Measurements from ENCODE around the gene OCEL1.
"Not testable (repeated sequence)": the region's sequence is repeated elsewhere in the genome, so short reads cannot be mapped to it uniquely, and the experiment has no call there.

Gene OCEL1, protein sequence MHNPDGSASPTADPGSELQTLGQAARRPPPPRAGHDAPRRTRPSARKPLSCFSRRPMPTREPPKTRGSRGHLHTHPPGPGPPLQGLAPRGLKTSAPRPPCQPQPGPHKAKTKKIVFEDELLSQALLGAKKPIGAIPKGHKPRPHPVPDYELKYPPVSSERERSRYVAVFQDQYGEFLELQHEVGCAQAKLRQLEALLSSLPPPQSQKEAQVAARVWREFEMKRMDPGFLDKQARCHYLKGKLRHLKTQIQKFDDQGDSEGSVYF

DNA sequence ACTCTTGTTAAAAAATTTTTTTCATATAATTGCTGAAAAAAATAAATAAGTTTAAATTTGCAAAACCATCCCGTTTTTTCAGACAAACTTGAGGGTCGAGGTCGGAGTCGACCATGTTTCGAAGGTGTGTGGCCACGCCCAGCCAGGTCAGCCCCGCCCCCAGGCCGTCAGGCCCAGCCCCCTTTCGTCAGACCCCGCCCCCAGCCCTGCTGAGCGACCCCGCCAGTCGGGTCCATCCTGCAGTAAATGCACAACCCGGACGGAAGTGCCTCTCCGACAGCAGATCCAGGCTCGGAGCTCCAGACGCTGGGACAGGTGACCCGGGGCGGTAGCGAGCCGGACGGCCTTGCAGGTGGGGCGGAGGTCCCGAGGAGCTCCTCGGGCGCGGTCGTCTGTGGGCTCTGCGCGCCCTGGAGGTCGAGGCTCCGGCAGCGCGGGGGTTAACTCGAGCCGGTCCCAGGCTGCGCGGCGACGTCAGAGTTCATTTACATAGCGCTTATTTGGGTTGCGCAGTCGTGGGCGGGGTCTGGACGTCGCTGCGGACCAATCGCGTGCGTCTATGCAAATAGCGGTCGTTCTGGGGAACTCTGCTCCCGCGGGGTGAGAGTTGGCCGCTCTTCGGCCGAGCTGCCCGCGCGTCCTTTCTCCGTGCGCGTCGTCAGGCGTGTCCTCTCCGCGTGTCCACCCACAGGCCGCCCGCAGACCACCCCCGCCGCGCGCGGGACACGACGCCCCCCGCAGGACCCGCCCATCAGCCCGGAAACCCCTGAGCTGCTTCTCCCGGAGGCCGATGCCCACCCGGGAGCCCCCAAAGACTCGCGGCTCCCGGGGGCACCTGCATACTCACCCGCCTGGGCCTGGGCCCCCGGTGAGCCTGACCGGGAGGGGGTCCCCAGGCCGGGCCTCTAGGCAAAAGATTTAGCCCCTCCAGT is at the start of gene OCEL1:
OCEL1 (plus strand) TSS at position 225 of the 932 bp plus-strand sequence; CDS start at position 247, 22 bp downstream.
- peak; percentile 98 for DNase-seq (ENCODE audit: low spot score)

DNA sequence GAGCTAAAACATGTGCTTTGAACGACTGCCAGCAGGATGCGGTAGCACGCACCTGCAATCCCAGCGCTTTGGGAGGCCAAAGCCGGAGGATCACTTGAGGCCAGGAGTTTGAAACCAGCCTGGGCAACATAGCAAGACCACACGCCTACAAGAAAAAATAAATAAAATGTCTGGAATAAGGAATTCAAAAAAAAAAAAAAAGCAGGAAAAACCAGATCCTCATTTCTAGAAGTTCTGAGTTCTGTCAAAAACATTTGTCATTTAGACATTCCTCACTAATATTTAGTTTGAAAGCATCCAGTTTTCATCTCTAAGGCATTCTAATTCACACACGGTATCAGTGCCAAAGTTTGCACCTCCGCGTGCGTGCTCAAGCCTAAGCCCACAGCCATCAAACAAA is 47.7 kb upstream of the OCEL1 start:
- no peak for DNase-seq (ENCODE audit: low spot score)

DNA sequence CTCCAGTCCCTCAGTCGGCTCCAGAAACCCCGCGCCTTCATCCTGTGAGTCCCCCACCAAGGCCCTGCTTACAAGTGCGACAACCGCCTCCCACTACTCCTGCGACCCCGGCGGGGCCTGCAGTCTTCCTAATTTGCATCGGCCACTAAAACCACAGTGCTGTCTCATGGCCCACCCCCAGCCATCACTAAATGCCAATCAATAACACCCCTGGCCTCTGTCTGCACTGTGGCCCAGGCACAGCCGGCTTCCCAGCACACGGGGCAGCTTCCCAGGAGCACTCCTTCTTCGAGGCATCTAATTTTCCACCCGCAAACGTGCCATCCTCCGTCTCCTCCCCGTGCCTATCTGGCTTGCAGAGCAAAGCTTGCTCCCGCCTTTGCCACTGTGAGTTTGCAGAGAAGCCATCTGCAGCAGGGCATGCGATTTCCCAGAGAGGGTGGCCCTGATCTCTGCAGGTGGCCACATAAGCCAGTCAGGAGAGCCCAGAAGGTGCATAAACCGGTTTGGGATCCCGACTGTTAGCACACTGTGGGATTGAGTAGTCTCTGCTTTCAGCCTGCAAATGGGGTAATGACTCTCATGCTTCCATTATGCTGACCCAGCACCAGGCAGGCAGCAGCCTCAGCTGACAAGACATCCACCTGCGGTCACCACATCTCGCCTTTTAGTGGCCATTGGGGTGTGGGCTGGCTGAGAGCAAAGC is 44.9 kb upstream of the OCEL1 start:
- no peak for DNase-seq (ENCODE audit: low spot score)

DNA sequence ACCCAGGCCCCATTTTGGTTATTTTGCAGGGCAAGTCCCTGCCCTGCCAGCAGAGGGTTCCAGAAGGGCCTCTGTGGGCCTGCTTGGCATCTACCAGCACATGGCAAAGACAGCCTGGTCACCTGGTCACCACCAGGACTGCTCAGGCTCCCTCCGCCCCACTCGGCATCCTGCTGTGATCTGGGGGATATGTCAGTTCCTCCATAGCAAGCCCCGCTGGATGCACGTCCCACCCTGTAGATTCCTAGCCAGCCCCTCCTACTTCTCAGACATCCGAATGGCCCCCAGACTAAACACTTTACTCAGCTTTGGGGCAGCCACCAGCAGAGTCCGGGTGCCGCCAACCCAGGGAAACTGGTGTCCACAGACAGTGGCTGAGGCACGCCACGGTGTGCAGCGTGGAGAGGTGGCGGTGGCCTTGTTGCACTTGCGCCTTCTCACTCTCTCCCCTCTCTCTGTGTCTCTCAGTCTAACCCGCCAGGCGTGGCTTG is 42.7 kb upstream of the OCEL1 start:
- no peak for DNase-seq (ENCODE audit: low spot score)

DNA sequence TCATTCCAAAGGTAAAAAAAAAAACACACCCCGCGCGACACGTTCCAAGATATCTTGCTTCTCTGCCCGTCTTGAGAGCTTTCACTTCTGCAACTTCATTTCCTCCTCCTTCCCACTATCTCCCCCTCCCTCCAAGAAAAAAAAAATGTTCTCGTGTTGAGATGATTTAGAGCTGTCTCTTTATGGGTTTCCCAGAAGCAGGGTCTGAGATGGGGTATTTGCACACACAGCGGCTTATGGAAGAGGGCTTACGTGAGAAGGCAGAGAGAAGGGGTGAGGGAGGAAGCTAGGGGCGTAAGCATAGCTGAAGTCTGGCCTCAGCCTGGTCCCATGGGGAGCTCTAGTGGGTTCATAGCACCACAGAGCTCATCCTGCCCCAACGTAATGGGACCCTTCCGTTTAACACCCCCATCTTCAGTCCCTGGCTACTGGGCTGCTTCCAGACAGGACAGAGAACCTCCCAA is 42.1 kb upstream of the OCEL1 start:
- DNase-seq (ENCODE audit: low spot score): no peak

DNA sequence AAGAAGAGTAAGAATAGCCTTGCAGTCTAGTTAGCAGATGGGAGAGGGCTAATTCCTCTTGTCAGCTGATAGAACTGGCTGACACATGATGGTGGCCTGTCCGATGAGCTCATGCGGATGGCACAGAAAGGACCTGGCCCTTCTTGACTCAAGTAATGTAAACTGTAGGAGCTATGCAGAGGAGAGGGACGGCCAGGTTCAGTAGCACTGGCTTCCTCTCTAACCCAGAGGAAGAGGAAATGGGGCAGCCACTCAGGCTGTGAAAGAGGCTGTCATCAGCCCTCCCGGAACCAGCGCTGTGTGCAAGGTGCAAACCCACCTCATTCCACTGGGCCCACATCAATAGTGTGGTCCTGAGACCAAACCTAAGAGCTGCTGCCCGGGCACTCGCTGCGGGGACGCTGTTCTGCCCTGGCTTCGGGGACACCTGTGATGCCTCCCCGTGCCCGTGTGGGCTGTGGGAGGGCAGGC is 41.6 kb upstream of the OCEL1 start:
- no peak for DNase-seq (ENCODE audit: low spot score)

DNA sequence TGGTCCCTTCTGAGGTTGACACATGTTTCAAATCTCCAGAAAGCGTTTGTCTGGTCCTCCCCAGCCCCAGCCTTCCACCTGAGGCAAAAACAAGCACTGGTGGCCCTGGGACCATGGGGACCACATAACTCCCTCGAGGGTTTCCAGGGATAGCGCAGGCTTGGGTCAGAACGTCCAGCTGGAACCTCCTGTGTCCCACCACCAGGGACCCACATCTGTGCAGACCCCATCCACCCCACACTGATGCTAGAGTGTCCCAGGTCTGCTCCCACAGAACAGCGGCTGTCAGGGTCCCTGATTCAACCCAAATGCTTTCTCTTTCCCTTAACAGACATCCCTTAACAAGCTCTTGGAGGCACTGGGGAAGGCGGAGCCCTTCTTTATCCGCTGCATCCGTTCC is 40.4 kb upstream of the OCEL1 start:
- no peak for DNase-seq (ENCODE audit: low spot score)

DNA sequence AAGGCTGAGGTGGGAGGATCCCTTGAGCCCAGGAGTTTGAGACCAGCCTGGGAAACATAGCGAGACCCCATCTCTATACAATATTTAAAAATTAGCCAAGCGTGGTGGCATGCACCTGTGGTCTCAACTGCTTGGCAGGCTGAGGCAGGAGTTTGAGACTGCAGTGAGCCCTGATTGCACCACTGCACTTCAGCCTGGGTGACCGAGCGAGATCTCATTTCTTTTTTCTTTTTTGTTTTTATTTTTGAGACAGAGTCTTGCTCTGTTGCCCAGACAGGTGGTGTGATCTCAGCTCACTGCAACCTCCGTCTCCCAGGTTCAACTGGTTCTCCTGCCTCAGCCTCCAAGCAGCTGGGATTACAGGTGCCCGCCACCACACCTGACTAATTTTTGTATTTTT is 34.3 kb upstream of the OCEL1 start:
- DNase-seq (ENCODE audit: low spot score): not testable (repeated sequence)

DNA sequence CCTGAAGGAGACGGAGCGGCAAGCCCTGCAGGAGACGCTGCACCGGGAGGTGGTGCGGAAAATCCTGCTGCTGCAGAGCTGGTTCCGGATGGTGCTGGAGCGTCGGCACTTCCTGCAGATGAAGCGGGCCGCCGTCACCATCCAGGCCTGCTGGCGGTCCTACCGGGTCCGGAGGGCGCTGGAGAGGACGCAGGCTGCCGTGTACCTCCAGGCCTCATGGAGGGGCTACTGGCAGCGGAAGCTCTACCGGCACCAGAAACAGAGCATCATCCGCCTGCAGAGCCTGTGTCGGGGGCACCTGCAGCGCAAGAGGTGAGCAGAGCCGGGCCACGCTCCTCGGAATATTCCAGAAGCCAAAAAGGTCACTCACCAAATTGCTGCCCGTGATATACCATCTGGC is 33.3 kb upstream of the OCEL1 start:
- DNase-seq (ENCODE audit: low spot score): no peak

DNA sequence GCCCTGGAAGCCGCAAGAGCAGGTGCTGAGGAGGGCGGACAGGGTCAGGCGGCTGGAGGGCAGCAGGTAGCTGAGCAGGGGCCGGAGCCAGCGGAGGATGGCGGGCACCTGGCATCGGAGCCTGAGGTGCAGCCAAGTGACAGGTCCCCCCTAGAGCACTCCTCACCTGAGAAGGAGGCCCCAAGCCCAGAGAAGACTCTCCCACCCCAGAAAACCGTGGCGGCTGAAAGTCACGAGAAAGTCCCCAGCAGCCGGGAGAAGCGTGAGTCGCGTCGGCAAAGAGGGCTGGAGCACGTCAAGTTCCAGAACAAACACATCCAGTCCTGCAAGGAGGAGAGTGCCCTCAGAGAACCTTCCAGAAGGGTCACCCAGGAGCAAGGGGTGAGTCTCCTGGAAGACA is 31.4 kb upstream of the OCEL1 start:
- DNase-seq (ENCODE audit: low spot score): no peak

DNA sequence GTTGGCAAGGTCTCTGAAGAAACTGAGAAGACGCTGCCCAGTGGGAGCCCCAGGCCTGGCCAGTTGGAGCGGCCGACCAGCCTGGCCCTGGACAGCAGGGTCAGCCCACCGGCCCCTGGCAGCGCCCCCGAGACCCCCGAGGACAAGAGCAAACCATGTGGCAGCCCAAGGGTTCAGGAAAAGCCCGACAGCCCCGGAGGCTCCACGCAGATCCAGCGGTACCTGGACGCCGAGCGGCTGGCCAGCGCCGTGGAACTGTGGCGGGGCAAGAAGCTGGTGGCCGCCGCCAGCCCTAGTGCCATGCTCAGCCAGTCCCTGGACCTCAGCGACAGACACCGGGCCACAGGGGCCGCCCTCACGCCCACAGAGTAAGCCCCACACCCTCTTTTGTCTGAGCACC is 30.9 kb upstream of the OCEL1 start:
- DNase-seq (ENCODE audit: low spot score): no peak

DNA sequence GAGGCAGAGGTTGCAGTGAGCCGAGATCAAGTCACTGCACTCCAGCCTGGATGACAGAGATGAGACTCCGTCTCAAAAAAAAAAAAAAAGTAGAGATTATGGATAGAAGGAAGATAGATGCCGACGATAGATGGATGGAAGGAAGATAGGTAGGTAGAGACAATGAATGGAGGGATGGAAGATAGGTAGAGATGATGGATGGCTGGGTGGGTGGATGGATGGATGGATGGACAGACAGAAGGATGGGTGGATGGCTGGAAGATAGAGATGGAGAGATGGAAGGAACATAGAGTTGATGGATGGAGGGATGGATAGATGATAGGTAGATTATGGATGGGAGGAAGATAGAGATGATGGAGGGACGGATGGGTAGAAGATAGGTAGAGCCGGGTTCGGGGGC is 29.4 kb upstream of the OCEL1 start:
- DNase-seq (ENCODE audit: low spot score): no peak

DNA sequence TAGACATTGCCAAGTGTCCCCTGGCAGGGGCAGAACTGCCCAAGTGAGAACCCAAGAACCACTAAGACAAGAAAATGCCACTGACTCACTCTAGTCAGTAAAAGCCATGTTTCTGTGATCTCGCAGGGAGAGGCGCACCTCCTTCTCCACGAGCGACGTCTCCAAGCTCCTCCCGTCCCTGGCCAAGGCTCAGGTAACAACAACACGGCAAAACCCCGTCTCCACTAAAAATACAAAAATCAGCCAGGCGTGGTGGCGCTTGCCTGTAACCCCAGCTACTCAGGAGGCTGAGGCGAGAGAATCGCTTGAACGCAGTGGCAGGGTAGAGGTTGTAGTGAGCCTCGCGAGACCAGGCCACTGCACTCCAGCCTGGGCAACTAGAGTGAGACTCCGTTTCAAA is 28.4 kb upstream of the OCEL1 start:
- no peak for DNase-seq (ENCODE audit: low spot score)

DNA sequence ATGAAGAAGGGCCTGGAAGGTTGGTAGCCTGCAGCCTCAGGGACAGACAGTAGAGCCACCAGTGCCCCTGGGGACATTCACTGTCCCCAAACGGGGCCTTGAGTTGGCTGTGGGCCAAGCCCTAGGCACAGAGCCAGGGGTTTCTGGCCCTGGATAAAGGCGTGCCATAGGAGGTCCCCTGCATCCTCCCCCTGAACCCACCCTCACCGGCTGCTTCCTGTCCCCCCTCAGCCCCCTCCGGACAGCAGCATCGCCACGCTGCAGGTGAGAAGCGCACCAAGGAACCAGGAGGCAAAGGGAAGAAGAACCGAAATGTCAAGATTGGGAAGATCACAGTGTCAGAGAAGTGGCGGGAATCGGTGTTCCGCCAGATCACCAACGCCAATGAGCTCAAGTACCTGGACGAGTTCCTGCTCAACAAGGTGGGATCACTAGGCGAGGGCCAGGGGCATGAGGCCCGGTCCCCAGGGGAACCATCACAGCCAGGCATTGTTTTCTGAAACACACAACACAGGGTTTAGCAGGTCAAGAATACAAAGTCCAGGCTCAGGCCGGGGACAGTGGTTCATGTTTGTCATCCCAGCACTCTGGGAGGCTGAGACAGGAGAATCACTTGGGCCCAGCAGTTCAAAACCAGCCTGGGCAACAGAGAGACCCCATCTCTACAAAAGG is 25.5 kb upstream of the OCEL1 start:
- no peak for DNase-seq (ENCODE audit: low spot score)

DNA sequence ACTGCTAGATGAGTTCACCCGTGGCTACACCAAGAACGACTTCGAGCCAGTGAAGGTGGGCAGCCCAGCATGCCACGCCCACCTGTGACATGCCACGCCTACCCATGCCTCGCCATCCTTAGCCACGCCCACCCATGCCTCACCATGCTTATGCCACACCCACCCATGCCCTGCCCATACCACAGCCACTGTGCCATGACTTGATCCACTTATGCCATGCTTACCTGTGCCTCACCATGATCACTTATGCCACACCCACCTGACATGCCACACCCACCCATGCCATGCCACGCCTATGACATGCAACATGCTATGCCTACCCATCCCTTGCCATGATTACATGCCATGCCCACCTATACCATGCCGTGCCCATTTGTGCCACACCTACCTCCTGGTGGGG is 23.8 kb upstream of the OCEL1 start:
- DNase-seq (ENCODE audit: low spot score): no peak

DNA sequence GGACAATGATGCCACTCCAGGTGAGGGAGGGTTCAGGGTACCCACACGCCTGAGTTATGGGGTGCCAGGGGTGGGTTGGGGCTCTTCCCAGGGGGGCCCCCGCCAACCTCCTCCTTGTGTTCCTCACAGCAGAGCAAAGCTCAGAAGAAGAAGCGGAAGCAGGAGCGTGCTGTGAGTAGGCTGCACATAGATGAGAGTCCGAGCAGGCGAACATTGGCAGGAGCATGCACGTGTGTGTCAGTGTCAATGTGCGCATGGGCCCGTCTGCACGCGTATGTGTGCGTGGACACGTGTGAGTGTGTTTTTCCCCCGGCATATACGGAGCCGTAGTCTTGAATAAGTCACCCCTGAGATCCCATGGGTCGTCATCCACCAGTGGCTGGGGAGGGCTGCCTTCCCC is 23.3 kb upstream of the OCEL1 start:
- no peak for DNase-seq (ENCODE audit: low spot score)

DNA sequence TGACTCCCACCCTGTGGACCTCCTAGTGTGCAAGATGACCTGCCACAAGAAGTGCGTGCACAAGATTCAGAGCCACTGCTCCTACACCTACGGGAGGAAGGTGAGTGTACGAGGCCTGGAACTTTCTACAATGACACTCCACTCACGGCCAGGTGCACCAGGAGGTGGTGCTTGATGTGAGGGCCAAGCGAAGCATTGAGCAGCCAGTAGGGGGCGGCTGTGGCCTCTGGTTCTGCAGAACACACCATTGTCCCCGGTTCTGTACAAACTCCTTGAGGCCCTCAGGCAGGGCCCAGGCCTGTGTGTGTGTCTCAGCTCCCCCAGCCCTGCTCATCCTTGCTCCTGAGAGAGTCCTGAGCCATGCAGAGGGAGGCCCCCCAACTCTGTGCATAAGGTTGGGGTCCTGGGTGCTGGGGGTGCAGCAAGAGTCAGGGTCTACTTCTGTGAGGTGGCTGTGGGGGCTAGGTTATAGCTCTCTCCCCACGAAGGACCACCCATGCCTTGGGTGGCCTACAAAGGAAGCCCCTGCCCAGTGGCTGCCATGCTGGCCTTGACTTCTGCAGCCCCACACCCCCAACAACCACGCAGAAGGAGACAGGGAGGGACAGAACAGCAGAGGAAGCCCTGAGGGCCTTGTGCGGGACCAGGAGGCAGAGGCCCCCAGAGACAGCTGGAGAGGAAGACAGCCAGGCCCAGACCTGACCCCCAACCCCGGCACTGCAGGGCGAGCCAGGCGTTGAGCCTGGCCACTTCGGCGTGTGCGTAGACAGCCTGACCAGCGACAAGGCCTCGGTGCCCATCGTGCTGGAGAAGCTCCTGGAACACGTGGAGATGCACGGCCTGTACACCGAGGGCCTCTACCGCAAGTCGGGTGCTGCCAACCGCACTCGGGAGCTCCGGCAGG is 20.5 kb upstream of the OCEL1 start:
- no peak for DNase-seq (ENCODE audit: low spot score)

DNA sequence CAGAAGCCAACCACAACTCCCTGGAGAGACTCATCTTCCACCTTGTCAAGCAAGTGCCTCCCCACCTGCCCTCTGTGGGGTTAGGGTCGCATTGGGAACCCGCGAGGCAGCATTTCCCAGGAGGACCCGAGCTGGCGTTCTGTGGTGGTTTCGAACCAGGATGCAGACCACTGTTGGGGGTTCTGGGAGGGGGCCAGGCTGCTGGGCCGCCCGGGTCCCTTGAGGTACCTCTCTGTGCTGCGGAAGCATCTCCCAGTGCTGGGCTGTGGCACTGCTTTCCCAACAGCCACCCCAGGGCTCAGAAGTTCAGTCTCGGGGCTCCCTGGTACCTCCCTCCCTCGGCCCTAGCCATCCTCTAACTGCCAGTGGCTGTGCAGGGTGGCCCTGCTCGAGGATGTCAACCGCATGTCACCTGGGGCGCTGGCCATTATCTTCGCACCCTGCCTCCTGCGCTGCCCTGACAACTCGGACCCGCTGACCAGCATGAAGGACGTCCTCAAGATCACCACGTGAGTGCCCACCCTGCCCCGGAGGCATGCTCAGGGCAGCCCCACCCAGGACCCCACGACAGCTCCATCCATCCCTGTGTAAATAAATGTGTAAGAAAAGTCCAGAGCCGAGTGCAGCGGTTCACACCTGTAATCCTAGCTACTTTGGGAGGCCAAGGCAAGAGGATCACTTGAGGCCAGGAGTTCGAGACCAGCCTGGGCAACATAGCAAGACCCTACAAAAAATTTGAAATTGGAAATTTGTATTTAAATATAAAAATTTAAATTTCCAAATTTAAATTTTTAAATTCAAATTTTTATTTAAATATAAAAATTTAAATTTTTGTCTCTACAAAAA is 19.1 kb upstream of the OCEL1 start:
- DNase-seq (ENCODE audit: low spot score): no peak

DNA sequence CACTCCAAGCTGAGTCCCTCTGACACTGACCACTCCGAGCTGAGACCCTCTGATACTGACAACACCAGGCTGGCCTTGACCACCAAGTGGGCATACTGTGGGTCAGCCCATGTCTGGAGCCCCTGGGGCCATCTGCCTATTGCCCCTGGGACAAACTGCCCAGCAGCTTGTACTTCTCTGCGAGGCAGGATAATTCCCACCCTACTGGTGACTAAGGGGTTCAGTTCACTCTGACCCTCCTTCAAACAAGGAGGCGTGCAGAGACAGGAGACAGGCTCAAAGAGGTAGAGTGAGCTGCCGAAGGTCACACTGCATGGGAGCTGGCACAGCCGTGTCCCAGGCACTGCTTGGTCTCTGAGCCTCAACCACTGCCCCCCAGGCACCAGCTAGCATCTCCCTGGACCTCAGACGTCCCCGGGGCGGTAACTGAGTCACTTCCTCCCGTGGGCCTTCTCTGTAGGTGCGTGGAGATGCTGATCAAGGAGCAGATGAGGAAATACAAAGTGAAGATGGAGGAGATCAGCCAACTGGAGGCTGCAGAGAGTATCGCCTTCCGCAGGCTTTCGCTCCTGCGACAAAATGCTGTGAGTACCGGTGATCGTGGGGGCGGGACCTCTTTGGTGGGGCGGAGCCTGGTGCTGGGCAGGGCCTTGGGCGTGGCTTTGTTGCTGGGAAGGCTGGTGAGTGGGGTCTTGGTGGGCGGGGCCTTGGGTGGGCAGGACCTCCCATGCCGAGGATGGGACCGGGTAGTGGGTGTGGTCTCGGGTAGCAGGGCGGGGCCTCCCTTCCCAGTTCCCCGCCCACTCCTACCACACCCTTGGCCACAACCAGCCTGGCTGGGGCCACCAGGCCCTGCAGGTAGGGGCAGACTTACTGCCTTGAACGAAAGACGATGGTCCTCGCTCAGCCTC is 16.6 kb upstream of the OCEL1 start:
- no peak for DNase-seq (ENCODE audit: low spot score)

Data from putamen (tissue), 1 donor.